Activated naive CD4-positive, alpha-beta T cell (primary cell): ENCODE measurements around the gene PBOV1.

Source experiments
- DNase-seq, 4 experiments: peaks; one replicate each; lab custom pipeline; 2025; lab: John Stamatoyannopoulos, UW

The PBOV1 gene

GRCh38 chr6:138204792-138205384 is 13.4 kb downstream of the PBOV1 start:
- no peak for DNase-seq

- DNase-seq = no peak
Observed at GRCh38 chr6:138204303-138204702, 14.0 kb downstream of the PBOV1 start.

- DNase-seq = no peak
Observed at GRCh38 chr6:138203315-138203714, 15.0 kb downstream of the PBOV1 start.

GRCh38 chr6:138201836-138202235 is 16.5 kb downstream of the PBOV1 start:
- DNase-seq = no peak

- DNase-seq = no peak
Observed at GRCh38 chr6:138198430-138199091, 19.7 kb downstream of the PBOV1 start.

GRCh38 chr6:138197570-138197969 is 20.7 kb downstream of the PBOV1 start:
- no peak for DNase-seq

GRCh38 chr6:138196122-138196738 is 22.1 kb downstream of the PBOV1 start:
- DNase-seq = no peak

GRCh38 chr6:138194287-138194686 is 24.0 kb downstream of the PBOV1 start:
- no peak for DNase-seq

- no peak for DNase-seq
Observed at GRCh38 chr6:138188278-138188941, 29.9 kb downstream of the PBOV1 start.

GRCh38 chr6:138187156-138187555 is 31.1 kb downstream of the PBOV1 start:
- no peak for DNase-seq

- no peak for DNase-seq
Observed at GRCh38 chr6:138184230-138184629, 34.1 kb downstream of the PBOV1 start.

GRCh38 chr6:138183790-138184134 is 34.5 kb downstream of the PBOV1 start:
- DNase-seq = no peak

GRCh38 chr6:138182939-138183789 is 35.1 kb downstream of the PBOV1 start:
- DNase-seq = no peak

- DNase-seq = no peak
Observed at GRCh38 chr6:138176652-138177232, 41.5 kb downstream of the PBOV1 start.

GRCh38 chr6:138175596-138175995 is 42.7 kb downstream of the PBOV1 start:
- DNase-seq = no peak
